GM19395 (cell line): Measurements from ENCODE around the gene TEDC1.

Experiments used
- ATAC-seq: cut with Tn5 transposase; IDR thresholded peaks from one replicate; pipeline ENCODE4 v1.9.1; 2021; ENCODE audit warnings: mild to moderate bottlenecking, moderate library complexity; ENCODE audit not compliant: unreplicated experiment

Gene TEDC1

GRCh38 chr14:105484069-105484996 lies 6.7 kb upstream of the TEDC1 start:
- ATAC-seq = no peak

- no peak for ATAC-seq
Measured at GRCh38 chr14:105484997-105485393, 6.1 kb upstream of the TEDC1 start.

GRCh38 chr14:105485739-105486162 lies 5.3 kb upstream of the TEDC1 start:
- no peak for ATAC-seq

- no peak for ATAC-seq
Measured at GRCh38 chr14:105486163-105486973, 4.7 kb upstream of the TEDC1 start, which contains the start of gene CRIP1. Gene CRIP1 (plus strand): TSS chr14:105486886. CDS start chr14:105487260, 374 bp downstream.

- ATAC-seq = no peak
Measured at GRCh38 chr14:105486974-105487448, 4.0 kb upstream of the TEDC1 start.

- ATAC-seq = no peak
Measured at GRCh38 chr14:105487449-105487985, 3.5 kb upstream of the TEDC1 start.

GRCh38 chr14:105487986-105488777 lies 2.9 kb upstream of the TEDC1 start:
- ATAC-seq = no peak

GRCh38 chr14:105488781-105489541 lies 2.1 kb upstream of the TEDC1 start:
- no peak for ATAC-seq

- no peak for ATAC-seq
Measured at GRCh38 chr14:105489542-105490266, 1.3 kb upstream of the TEDC1 start.

GRCh38 chr14:105490267-105490571 lies 827 bp upstream of the TEDC1 start:
- no peak for ATAC-seq

- no peak for ATAC-seq
Measured at GRCh38 chr14:105491366-105491973, 424 bp downstream of the TEDC1 start.

GRCh38 chr14:105492031-105492970 lies 1.3 kb downstream of the TEDC1 start:
- ATAC-seq = no peak

- no peak for ATAC-seq
Measured at GRCh38 chr14:105492971-105493871, 2.2 kb downstream of the TEDC1 start.

GRCh38 chr14:105493921-105494605 lies 3.0 kb downstream of the TEDC1 start:
- ATAC-seq = no peak

GRCh38 chr14:105494606-105494929 lies 3.5 kb downstream of the TEDC1 start:
- ATAC-seq = no peak
